ENCODE results near the gene ALS2CL.
"Not testable (repeated sequence)": the region's sequence is repeated elsewhere in the genome, so short reads cannot be mapped to it uniquely, and the experiment has no call there.

ALS2CL gene

DNA sequence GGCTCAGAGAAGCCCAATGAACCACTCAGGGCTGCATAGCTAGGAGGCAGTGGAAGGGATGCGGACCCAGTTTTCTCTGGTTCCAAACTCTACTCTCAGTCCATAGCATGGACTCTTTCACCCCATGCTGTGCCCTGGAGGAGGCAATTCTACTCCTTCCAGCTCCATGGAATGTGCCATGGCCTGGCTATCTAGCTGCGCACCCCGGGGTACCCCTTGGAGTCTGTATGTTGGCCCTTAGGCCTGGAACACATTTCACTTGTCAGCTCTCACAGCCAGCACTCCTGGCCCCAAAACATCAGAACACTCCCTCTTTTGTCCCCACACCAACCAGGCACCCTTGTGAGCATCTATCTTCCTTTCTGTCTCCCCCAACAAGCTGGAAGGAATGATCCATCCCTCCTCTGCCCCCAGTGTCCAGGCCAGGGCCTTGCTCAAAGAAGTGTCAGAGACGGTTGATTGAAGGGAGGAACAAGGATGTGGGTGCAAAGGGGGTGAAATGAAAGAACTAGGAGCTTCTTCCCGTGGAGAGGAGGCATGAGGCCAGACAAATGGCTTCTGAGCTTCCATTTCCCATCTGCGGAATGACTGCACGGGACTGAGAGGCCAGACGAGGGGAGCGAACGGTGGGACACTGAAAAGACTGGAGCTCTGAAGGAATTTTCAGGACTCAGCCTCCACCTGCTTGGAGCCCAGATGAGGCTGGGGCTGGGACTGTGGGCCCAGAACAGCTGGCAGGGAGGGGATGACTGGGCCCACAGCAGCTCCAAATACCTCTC, 21.4 kb upstream of the ALS2CL start:
- DNase-seq: no peak

DNA sequence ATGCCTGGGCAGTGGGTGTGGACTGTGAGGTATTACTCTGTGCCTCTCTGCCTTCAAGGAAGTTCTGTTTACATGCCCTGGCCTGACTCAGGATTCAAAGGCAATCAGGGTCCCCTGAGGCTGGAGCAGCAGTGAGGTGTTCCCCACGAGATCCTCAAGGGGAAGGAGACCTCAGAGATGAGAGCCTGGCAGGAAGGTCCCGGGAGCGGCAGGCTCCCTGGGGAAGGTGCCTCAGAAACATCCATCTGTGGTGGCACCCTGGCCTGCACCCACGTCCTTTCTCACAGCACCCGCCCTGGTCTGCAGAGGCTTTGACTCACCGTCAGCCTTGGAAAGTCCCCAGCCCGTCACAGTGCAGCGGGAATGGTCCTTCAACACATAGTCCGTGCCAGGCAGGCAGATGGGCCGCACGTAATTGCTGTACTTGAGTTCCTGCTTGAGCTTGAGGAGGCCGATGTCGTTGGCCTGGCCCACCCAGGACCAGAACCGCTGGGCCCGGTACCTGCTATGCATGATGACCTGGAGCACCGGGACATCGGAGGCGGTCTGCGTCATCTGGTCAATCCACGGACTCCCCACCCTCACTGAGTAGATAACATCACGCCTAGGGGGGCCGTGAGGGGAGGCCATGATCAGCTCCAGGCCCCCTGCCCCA, 20.5 kb upstream of the ALS2CL start:
- no peak for DNase-seq

DNA sequence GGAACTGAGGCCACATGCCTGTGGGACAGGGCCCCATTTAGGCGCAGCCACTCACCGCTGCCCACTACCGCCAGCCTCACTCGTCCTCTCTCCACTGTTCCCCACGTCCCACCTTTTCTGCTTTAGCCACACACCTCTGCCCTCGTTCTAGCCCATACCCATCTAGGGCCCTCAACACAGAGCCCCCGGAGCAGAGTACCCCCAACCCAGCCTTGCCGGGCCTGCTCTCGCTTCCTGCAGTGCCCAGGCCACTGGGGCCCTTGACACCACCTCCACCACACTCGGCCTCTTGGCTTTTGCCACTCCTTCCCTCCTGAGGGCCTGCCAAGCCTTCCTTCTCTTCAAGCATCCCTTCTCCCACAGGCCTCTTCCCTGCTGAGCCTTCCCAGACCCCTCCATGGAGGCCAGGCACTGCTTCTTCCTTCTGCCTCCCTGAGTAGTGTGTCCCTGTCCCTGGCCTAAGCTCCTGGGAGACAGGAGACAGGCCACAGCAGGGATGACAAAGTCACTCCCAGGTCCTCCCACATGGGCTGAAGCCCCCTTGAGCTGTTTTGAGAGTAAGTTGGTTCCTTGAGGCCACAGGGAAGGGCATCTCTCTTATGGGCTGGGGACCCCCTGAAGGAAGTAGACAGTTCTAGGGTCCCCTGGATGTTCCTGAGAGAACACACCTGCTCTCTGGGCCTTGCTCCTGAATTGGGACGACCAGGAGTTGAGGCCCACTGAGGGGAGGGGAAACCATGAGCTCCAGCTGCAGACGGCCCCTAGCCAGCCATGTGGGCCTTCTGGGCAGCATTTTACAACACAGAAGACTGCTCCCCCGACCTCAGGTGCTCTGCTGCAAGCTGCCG, 19.8 kb upstream of the ALS2CL start:
- no peak for DNase-seq

DNA sequence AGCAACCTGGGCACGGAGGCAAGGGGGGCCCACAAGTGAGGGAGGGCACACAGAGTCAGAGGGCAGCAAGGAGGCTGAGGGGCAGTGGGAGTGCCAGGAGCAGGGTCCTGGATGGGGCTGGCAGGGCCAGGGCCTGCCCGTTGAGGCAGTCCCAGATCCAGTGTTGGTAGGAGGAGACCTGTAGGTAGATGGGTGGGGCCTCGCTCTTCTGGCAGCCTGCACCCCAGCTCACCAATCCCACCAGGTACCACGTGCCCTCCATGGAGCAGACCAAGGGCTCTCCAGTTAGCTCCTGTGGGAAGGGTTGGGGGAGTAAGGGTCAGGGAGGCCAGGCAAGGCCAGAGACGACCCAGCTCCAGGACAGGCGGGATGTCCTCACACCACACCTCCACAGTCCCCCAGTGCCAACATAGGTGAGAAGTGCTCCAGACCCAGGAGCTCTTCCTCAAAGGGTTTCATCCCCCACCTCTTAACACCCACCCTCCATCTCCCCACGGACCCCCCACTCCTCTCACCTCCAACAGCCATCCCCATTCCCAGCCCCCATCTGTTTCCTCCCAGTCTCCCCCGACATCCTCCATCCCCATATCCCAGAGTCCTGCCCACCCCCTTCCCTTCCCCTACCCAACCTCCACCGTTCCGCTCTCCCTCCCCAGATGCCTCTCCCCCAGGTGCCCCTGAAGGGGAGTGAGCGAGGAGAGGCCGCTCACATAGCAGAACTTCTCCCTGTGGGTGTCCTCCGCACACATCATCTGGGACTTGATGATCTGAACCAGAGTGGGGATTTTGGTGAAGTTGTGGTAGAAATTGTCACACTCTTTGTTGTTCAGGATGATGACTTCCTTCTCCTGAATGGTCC, 18.9 kb upstream of the ALS2CL start:
- DNase-seq: no peak

DNA sequence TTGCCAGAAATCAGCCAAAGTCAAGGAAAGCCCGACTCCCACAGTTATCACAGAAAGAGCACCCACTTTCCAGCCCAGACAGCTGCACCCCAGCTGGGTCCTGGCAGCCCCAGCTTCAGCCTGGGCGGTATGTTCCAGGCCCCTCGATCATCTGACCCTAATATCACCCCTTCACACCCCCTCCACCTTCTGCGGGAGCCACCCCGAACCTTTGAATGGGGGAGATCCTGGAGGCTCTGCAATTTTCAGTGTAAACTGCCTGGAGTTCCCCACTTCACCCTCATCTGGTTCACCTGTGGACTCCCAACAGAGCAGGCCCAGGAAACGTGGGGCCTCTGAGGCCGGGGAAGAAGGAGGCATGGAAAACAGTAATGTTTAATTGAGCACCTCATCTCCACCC, 18.3 kb upstream of the ALS2CL start:
- DNase-seq: no peak

DNA sequence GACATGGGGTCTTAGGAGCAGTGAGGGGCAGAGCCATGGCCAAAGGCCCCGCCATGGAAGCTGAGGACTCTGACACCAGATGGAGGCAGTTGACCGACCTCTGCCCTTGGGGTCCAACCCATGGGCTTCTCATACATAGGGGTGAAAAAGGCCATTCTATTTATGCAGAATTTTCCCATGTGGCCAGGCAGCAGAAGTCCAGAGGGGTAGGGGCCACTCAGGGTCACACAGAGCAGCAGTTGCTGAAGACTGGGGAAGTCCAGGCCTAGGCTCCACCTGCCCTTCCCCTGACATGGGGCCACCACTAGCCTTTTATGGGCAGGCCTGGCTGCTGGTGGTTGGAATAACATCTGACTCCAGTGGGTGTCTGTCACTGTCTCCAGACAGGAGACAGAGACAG, 17.8 kb upstream of the ALS2CL start:
- no peak for DNase-seq

DNA sequence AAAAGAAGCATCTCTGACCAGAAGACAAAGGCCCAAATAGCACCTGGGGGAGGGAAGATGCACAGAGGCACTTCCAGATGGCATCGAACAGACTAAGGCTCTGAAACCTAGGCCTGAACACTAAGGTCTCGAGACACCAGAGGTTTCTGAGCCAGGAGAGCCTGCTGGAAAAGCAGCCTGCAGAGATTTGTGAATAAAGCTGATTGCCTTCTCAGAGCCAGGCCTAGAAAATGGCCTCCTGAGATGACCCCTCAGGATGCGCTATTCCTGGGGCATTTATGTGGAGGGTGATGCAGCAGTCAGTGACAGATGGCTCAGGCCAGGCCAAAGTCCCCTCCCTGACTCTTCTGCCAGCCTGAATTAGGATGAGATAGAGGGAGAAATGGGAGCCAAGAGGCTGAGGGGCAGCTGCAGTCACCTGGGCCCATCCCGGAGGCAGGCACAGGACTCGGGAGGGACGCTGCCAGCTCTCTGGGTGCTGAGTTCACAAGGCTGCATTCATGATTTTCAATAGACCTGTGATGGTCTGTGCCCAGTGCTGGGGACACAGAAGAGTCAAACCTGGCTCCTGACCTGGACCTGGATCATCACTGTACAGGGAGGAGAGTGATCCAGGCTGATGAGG, 17.3 kb upstream of the ALS2CL start:
- no peak for DNase-seq

DNA sequence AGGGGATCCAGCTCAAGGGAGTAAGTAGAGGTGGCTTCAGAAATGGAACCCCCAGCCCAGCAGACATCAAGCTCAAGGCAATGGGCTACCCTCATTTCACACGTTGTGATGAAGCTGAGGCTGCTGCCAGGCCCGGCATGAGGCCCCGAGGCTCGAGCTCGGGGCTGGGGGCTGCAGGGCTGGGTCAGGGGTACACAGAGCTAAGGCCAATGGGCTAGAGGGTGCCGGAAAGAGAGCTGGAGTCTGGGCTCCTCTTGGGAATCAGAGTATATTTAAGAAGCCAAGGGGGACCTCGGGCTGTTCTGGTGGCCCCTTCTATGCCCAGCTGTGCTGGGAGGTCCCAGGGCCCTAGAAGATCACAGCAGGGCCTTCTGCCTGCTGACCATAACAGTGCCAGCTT, 16.8 kb upstream of the ALS2CL start:
- no peak for DNase-seq

DNA sequence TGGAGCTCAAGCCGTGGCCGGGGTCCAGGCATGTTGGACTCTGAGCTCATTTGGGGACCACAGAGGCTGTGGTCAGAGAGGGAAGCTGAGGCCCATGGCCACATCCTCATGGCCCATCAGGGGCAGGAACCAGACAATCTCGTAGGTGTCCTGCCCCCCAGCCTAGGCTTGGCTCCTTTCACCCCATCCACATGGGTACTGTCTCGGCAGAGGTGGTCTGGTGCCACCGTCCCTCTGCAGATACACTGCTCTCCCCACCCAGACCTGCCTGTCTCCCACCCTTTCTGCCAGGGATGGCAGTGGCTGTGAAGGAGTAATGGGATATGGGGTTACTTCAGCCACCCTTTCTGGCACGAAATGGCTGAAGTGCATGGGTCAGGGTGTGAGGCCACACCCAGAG, 16.2 kb upstream of the ALS2CL start:
- DNase-seq: no peak

DNA sequence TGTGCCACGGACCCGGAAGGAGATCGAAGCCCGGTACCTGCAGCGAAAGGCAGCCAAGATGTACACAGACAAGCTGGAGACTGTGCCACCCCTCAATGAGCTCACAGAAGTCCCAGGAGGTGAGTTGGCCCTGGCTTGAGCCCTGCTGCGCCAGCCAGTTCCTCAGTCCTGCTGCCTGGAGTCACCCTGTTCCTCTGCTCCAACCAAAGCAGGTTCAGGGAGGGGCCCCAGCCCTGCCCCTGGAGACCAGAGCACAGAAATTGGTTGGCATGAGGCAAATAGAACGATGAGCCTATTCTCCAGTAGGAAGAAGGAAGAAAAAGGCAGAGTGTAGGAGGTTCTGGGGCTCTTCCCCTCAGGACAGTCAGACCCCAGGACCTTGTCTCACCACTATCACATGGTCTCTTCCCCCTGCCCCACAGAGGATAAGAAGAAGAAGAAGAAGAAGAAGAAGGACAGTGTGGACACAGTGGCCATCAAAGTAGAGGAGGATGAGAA, 15.7 kb upstream of the ALS2CL start:
- DNase-seq: no peak

DNA sequence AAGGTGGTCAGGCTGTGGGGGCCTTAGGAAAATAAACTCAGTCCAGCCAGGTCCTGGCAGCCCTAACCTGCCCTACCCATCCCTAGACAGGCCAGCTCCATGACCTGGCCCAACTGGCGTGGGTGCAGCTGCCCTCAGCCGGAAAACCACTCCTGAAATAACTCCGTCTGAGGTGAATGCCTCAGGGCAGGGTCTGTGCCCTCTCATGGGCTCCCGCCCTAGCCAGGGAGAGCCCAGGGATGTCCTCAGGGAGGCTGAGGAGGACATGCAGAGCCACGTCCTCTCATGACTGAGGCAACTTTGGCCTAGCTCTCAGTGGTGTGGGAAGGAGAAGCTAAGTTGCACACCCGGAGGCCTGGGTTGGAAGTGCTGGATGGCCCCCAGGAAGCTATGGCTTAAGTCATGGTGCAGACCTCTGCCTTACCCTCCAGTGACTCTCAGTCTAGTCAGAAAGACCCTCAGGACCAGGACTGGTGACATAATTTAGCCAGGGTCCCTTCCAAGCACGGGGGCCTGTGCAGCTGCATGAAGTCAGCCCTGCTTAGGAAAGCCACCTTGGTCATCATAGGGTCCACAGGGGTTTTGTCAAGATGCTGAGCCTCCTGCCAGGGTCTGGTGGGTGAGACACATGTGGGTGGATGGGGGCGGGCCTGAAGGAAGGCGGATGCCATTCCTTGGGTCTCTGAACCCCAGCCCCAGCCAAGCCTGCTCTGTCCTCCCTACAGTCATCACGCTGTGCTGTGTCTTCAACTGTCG, 15.1 kb upstream of the ALS2CL start:
- no peak for DNase-seq

DNA sequence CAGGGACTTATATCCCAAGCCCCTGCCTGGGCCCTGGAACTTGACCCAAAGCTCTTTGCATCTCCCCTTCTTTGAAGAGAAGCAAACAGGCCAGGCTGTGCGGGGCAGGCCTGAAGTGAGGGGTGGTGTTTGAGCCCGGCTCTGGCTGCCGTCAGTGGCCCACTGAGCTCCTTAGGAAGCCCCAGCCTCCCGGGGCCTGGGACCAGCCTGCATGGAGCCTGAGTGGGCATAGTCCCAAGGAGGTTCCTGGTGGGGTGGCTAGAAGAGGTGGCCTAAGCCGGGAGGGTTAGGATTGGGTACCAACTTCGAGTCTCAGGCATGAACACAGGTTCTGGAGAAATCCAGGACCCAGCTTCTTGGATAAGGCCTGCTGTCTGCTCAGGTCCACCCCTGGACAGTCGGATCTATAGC, 14.1 kb upstream of the ALS2CL start:
- DNase-seq: no peak

DNA sequence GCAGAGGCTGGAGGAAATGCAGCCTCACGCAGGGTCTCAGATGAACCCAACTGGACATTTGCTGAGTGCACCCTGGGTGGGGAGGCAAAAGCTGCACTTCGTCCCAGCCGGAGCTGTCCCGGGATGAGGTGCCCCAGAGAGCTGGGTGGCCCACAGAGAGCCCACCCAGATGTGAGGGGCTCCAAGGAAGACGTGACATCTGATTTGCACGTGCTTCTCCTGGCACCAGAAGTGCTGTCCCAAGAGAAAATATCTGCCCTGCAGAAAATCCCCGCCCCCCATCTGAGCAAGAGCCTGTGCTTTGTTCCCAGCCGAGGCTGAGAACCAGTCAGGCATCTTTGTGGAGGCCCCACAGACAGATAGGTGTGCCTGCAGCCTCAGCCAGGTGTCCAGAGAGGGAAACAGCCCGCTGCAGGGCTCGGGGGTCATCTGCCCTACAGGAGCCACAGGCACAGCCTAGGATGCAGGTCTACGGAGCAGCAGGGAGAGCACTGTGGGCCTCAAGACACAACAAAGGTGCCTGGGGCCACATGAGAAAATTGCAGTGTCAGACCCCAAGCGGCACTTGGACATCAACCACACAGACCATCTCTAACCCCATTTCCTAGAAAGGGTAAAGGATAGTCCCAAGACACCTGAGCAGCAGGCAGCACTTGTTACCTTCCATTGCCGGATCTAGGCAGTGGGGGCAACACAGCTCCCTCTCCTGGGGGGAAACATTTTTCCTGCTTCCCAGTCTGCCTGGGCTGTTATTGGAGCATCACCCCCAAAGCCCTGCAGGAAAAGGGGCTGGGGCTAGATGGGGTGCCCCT, 13.5 kb upstream of the ALS2CL start:
- no peak for DNase-seq

DNA sequence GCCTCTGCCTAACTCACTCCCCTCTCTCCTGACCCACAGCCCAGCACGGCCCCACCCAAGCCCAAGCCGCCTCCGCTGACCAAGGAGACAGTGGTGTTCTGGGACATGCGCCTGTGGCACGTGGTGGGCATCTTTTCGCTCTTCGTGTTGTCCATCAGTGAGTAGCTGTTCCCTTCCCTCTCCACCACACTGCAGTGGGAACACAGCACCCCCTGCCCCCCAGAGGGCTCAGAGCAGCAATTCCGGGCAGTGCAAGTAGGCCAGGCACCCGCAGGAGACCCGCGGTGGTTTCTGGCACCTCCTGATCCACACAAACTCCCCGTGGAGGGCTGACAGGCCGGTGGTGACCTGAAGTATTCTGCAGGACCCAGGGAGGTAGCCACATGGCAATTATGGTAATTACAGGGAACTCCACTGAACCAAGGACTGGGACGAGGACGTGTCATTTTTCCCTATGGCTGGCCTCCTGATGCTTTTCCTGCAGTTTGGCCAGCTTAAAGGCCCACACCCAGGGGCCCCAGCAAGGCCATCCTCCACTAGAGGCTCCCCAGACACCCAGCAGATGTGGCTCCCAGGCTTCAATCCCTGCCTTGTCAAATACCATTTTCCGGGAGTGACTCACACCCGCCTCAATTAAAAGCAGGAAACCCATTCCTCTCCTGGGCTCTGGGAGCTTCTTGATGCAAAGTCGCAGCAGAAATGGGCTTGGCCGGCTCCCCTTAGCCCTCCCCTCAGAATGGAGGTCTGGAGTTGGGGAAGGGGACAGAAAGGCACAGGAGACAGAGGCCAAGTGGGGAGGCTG, 12.5 kb upstream of the ALS2CL start:
- DNase-seq: no peak

DNA sequence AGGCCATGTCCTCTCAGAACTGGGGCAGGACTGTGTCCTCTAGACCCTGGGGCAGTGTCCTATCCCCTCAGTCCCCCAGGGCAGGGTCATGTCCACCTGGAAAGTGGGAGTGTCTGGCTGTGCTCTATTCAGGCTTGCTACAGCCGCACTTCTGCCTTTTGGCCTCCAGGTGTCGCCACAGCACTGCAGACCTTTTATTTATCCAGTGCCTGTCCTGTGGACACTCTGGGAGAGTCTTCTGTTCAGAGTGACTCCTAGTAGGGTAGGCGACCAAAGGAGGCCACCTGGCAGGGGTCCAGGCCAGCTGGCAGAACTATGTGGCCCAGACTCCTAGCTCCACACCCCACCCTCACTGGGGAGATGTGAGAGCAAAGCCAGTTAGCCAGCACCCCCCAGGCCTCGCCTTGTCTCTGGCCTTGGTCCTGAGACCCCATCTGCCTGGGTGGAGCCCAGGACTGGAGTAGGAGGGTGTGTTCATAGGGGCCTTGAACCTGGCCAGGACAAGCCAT, 11.6 kb upstream of the ALS2CL start:
- DNase-seq: peak; percentile 76

DNA sequence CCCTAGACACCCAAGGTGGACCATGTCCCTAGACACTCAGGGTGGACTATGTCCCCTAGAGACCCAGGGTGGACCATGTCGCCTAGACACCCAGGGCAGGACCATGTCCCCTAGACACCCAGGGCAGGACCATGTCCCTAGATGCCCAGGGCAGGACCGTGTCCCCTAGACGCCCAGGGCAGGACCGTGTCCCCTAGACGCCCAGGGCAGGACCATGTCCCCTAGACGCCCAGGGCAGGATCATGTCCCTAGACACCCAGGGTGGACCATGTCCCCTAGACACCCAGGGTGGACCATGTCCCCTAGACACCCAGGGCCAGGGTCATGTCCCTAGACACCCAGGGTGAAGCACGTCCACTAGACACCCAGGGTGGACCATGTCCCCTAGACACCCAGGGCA, 10.9 kb upstream of the ALS2CL start:
- not testable (repeated sequence) for DNase-seq

DNA sequence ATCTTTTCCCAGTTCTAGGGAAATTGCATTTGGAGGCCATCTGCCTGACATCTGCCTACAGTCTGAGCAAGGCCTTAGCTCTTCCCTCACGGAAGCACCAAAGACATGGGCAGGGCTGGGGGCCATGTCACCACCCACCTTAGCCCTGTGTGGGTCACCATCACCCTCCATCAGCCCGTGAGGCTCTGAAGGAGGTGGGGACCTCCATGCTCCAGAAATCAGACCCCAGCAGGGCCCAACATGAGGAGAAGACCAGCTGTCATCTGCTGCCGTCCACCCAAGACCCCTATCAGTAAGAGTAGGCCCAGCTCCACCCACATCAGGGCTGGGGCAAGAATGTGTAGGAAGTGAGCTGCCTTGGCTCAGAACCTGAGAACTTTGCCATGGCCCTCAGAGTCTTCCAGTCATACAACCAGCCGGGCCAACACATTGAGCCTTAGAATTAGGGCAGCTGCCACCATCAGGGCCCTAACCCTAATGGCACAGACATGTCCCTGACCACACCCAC, 9.6 kb upstream of the ALS2CL start:
- no peak for DNase-seq

DNA sequence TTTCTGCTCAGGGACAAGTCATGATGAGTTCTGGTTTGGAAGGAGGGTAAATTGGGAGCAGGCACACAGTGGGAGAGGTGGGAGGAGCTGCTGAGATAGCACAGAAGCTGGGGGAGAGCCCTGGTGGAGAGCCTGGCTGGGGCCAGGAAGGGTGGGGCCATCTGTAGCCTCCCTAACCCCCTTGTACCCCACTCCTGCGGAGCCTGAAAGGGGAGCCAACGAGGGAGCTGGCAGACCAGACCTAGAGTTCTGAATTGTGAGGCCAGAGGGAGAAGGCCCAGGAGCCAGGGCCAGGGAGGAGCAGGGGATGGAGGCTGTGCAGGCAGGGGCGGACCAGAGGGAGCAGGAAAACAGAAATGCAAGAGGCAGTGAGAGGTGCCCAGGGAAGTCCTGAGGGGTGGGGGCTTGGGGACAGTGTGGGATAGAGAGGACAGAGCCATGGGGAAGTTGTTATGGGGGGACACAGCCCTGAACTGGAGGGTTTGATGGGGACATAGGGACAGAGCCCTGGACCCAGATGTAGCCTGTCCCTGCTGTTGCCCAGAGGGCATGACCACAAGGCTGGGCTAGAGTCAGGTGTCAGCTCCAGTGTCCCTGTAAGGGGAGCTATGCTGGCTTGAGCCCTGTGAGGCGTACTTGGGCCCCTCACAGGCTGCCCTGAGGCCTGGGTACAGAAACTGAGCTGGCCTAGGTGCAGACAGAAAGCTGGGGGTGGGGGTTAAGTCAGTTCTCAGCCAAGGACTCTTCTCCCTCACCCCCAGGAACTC, 8.9 kb upstream of the ALS2CL start:
- DNase-seq: no peak

Measured in CD4-positive, alpha-beta T cell treated with Interleukin-10 for 1 hour (primary cell).